Gastrocnemius medialis (tissue), 4 donors: ENCODE measurements around the gene MCEMP1. TPM values are rescaled to one million over a fixed set of nuclear protein-coding genes. Genes with fewer than 3 reads are reported as not detected.

Experiments used
- ATAC-seq, 2 donors: fragments of 150-250 bp; one replicate each; pipeline ENCODE4 v1.9.1; 2016
- DNase-seq, 2 donors: peaks; one replicate each; pipeline ENCODE4 v3.0.0-alpha.2; 2019
- H3K27ac ChIP-seq, 4 donors: fragments of 200-600 bp; sonication (generic); 1 replicate in 1 of 4; 2 replicates in 3 of 4; pipeline ENCODE4 v1.5.1; 2016 to 2018; ENCODE audit warnings: mild to moderate bottlenecking in 2 of 4, moderate library complexity in 1 of 4
- H3K27me3 ChIP-seq, 3 donors: fragments of 200-600 bp; sonication (generic) in 2 of 3; 1 replicate in 1 of 3; 2 replicates in 2 of 3; pipeline versions ENCODE4 v1.5.1 to v1.6.0; 2016 to 2019; ENCODE audit warnings: mild to moderate bottlenecking in 1 of 3, moderate library complexity in 1 of 3
- H3K36me3 ChIP-seq, 2 donors: fragments of 200-600 bp; sonication (generic) in 1 of 2; one replicate each; pipeline ENCODE4 v1.5.1; 2017 to 2018
- H3K4me1 ChIP-seq, 2 donors: fragments of 200-600 bp; sonication (generic) in 1 of 2; one replicate each; pipeline ENCODE4 v1.5.1; 2016 to 2017; ENCODE audit warnings: mild to moderate bottlenecking in 2 of 2
- H3K4me3 ChIP-seq, 4 donors: fragments of 200-600 bp; sonication (generic) in 3 of 4; 1 replicate in 1 of 4; 2 replicates in 3 of 4; pipeline ENCODE4 v1.5.1; 2016 to 2019; ENCODE audit warnings: mild to moderate bottlenecking in 2 of 4
- H3K9me3 ChIP-seq, 3 donors: fragments of 200-600 bp; sonication (generic) in 2 of 3; 1 replicate in 1 of 3; 2 replicates in 2 of 3; pipeline ENCODE4 v1.5.1; 2016 to 2019
- POLR2A ChIP-seq, 2 donors: fragments of 450-650 bp; IDR thresholded peaks; one replicate each; pipeline ENCODE4 v1.6.1; 2017; ENCODE audit warnings: antibody characterized with exemption in 2 of 2, mild to moderate bottlenecking in 2 of 2, moderate library complexity in 2 of 2
- in situ Hi-C, 4 donors: fragments of 200-750 bp; cut with MboI; loops; one replicate each; pipeline versions ENCODE4 v1.15.0 to v1.8.0; 2017; ENCODE audit warnings: low sequenced_read_pairs in 4 of 4
- intact Hi-C: fragments of 100-400 bp; cut with DNase I; formaldehyde crosslinking; loops from one replicate; pipeline ENCODE4 v1.15.1; 2023; ENCODE audit warnings: low total_unique reads
- total RNA-seq, 4 donors: library from RNA; depleted of rRNA; stranded (reverse); fragments of >200 nt; gene quantifications; one replicate each; pipeline versions ENCODE4 v1.1.0 to v1.2.3, GENCODE V29; 2016
- TF ChIP-seq, protein P1 (sequence below), 5 experiments: fragments of 450-650 bp in 3 of 5; fragments of 200-600 bp in 2 of 5; sonication (generic) in 2 of 5; IDR thresholded peaks in 4 of 5; conservative IDR thresholded peaks in 1 of 5; 1 replicate in 4 of 5; 2 replicates in 1 of 5; pipeline ENCODE4 v1.5.1; 2016 to 2019; ENCODE audit warnings: antibody characterized with exemption in 5 of 5, mild to moderate bottlenecking in 3 of 5, moderate library complexity in 3 of 5

MCEMP1 gene, protein sequence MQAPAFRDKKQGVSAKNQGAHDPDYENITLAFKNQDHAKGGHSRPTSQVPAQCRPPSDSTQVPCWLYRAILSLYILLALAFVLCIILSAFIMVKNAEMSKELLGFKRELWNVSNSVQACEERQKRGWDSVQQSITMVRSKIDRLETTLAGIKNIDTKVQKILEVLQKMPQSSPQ
- 1 to 10 TPM in 1 of 4 donors, under 1 TPM in 1, not detected in 2; 0.16 to 1.2 TPM for total RNA-seq

DNA sequence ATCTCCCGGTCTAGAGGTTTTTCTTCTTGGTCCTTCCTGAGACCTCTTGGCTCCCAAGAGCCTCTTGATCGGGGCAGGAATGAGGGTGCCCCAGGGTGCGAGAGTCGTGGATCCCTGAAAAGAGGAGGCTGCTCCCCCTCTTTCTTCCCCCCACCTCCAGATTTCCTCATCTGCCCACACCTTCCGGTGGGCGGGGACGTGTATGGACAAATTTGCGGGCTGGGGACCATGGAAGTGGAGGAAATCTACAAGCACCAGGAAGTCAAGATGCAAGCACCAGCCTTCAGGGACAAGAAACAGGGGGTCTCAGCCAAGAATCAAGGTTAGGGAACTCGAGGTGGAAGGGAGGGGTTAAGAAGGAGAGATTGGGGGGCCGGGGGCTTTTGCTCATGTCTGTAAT is at the start of gene MCEMP1:
TSS of gene MCEMP1 (plus strand) at position 237 of the 400 bp plus-strand sequence. CDS start at position 268, 31 bp downstream.
- in situ Hi-C loops: loop anchor here in 1 of 4 donors (10.0 kb wide), 1 partner anchor 112 kb away; no protein-coding TSS in a partner anchor
- Histone ChIP-seq H3K4me3 (no peak within 1 kb of the TSS), H3K9me3 (no peaks in the 10 kb centered on the region), H3K4me1 (peaks cover 3 to 7% of the 10 kb centered on the region in 2 donors), H3K27me3 (peaks cover 3 to 15% (median 14%) of the 10 kb centered on the region in 3 donors), H3K36me3 (no peaks in the 10 kb centered on the region), H3K27ac (no peak within 1 kb of the TSS)
- DNase-seq (no peak), ATAC-seq (no peak)
- no peak for TF ChIP-seq POLR2A (IDR thresholded peaks at IDR 0.05)
- TF ChIP-seq, protein P1, sequence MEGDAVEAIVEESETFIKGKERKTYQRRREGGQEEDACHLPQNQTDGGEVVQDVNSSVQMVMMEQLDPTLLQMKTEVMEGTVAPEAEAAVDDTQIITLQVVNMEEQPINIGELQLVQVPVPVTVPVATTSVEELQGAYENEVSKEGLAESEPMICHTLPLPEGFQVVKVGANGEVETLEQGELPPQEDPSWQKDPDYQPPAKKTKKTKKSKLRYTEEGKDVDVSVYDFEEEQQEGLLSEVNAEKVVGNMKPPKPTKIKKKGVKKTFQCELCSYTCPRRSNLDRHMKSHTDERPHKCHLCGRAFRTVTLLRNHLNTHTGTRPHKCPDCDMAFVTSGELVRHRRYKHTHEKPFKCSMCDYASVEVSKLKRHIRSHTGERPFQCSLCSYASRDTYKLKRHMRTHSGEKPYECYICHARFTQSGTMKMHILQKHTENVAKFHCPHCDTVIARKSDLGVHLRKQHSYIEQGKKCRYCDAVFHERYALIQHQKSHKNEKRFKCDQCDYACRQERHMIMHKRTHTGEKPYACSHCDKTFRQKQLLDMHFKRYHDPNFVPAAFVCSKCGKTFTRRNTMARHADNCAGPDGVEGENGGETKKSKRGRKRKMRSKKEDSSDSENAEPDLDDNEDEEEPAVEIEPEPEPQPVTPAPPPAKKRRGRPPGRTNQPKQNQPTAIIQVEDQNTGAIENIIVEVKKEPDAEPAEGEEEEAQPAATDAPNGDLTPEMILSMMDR (IDR thresholded peaks at IDR 0.05 in 4 of 5, conservative IDR thresholded peaks at IDR 0.05 in 1 of 5): no peak
- intact Hi-C loops: no loop called here

DNA sequence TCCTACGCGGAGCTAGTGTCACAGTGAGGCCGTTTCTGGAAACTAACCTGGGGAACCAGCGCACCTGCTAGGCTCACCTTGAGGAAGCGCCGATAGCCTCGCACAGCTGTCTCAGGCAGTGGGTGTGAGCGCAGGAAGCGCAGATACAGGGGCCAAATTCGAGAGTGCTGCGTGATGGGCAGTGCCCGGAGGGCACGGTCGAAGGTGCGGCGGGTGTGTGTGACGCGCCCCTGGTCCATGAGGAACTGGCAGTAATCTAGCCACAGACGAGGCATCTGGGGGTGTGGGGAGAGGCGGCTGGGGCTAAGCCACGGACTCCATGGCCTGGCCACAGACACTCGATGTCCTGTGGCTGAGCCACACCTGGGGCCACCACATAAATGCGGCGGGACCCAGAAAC is 49.7 kb upstream of the MCEMP1 start:
- H3K36me3 ChIP-seq: peaks cover 0 to 48% of the 10 kb centered on the region in 2 donors
- H3K4me3 ChIP-seq: no peak overlapping the region
- in situ Hi-C loops (no loop called here), intact Hi-C loops (loop anchor here (10.0 kb wide), 1 partner anchor 892 kb away; the partner anchor contains the start of genes GPR108 and TRIP10)
- no peak overlapping the region for H3K27ac ChIP-seq
- TF ChIP-seq, protein P1 (IDR thresholded peaks at IDR 0.05 in 4 of 5, conservative IDR thresholded peaks at IDR 0.05 in 1 of 5): no peak
- TF ChIP-seq POLR2A (IDR thresholded peaks at IDR 0.05): no peak
- H3K9me3 ChIP-seq: no peaks in the 10 kb centered on the region
- H3K4me1 ChIP-seq: peaks cover 18 to 27% of the 10 kb centered on the region in 2 donors
- no peak for DNase-seq
- ATAC-seq: no peak
- no peaks in the 10 kb centered on the region for H3K27me3 ChIP-seq

DNA sequence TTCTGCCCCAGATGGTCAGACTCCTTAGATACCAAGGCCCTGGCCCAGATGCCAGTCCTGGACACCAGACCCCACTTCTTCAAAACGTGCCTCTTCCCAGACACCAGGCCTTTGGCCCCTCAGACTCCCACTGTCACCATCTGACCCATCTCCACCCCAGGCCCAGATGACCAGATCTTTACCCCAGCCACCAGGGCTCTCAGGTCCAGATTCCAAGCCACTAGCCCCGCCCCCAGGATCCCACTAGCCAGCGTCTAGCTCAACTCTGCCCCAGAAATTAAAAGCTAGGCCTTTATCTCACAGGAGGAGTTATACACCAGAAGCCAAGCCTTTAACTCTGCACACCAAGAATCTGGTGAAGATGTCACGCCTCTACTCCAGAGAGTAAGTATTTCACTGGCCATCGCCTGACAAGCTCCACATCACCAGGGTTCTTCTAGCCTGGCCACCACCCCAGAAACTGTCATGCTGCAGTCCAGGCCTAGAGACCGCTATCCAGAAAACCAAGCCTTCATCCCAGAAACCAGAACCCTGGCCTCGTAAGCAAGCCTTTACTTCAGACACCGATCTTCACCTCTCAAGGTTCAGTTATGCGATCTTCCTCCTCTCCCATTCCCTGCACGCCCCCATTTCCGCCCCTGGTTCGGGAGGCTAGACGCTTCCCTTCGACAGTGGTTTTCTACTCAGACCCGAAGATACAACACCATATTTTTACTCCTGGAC is 48.1 kb upstream of the MCEMP1 start:
- Histone ChIP-seq H3K4me3 (peak overlapping the region; percentile 83 to 100 (median 95)), H3K4me1 (peaks cover 18 to 27% of the 10 kb centered on the region in 2 donors), H3K36me3 (peaks cover 0 to 33% of the 10 kb centered on the region in 2 donors), H3K9me3 (no peaks in the 10 kb centered on the region), H3K27me3 (no peaks in the 10 kb centered on the region), H3K27ac (peak overlapping the region; percentile 80 to 92 (median 88))
- no peak for ATAC-seq
- TF ChIP-seq POLR2A (IDR thresholded peaks at IDR 0.05): no peak
- TF ChIP-seq, protein P1 (IDR thresholded peaks at IDR 0.05 in 4 of 5, conservative IDR thresholded peaks at IDR 0.05 in 1 of 5): no peak
- DNase-seq: no peak
- in situ Hi-C loops: no loop called here
- intact Hi-C loops: loop anchor here (1.0 to 10.0 kb wide), 7 partner anchors 24 to 894 kb away; partner anchors contain the start of genes GPR108, MAP2K7, MCOLN1 and PEX11G

DNA sequence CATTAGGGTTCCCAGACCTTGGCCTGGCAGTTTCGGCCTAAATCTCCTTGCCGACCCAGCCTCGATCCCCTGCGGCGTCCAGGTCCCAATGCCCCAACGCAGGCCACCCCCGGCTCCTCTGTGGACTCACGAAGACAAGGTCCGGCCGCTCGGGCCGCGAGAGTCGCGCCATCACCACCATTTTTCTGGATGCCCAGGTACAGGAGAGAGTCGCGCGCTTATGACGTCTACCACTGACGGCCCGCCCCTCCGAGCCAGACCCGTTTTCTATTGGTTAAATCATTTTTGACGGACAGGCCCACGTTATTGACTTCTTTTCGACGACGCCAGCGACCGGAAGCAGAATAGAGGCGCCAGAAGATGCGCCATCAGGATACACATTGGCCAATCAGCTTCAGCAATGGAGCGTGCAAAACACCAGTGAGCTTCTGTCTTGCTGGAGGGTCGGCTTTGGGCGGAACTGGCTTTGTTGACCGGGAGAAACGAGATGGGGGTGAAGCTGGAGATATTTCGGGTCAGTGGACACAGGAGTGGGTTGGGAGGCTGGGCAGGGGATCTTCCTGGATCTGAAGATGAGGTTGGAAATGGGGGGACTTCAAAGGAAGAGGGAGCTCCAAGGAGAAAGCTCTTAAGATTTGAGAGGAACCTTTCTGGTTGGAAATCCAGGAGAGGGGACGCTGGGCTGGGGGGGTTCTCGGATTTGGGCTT is 47.4 kb upstream of the MCEMP1 start, which contains the start of the genes PET100 and XAB2:
TSS of gene PET100 (plus strand) at position 447 of the 708 bp plus-strand sequence. CDS start at position 488, 41 bp downstream.
TSS of gene XAB2 (minus strand) at position 199 of the 708 bp plus-strand sequence. CDS start at position 181, 18 bp downstream.
- peak; percentile 98 to 99 for DNase-seq
- Histone ChIP-seq H3K27ac (peak within 1 kb of the TSS; percentile 80 to 92 (median 88)), H3K4me3 (peak within 1 kb of the TSS; percentile 83 to 100 (median 95)), H3K4me1 (peaks cover 18 to 27% of the 10 kb centered on the region in 2 donors), H3K36me3 (peaks cover 0 to 26% of the 10 kb centered on the region in 2 donors), H3K27me3 (no peaks in the 10 kb centered on the region), H3K9me3 (no peaks in the 10 kb centered on the region)
- intact Hi-C loops: loop anchor here (1.0 to 10.0 kb wide), 7 partner anchors 23 to 895 kb away; partner anchors contain the start of genes GPR108, MAP2K7, MCOLN1 and PEX11G
- in situ Hi-C loops: no loop called here
- peak; percentile 50 to 52 for TF ChIP-seq POLR2A (IDR thresholded peaks at IDR 0.05)
- TF ChIP-seq, protein P1 (IDR thresholded peaks at IDR 0.05 in 4 of 5, conservative IDR thresholded peaks at IDR 0.05 in 1 of 5): no peak
- peak; percentile 100 for ATAC-seq
